Smooth muscle cell (in vitro differentiated cells): ENCODE results near the gene ACTL6B. TPM values are rescaled to one million over a fixed set of nuclear protein-coding genes. Genes with fewer than 3 reads are reported as not detected.
A peak's percentile ranks its signal among the peaks of the same experiment; 100 is the strongest.

Source experiments
- DNase-seq: peaks from one replicate; lab custom pipeline; 2025; ENCODE audit not compliant: unreplicated experiment; lab: John Stamatoyannopoulos, UW
- H2AFZ ChIP-seq: fragments of 200-600 bp; sonication (generic); 2 replicates; pipeline ENCODE4 v1.6.0; 2016; ENCODE audit warnings: antibody characterized with exemption, low read depth, mild to moderate bottlenecking
- H3F3A ChIP-seq: fragments of 200-600 bp; sonication (generic); 2 replicates; pipeline ENCODE4 v1.6.0; 2017; ENCODE audit warnings: antibody characterized with exemption, low read depth
- H3K27ac ChIP-seq: fragments of 200-600 bp; sonication (generic); 2 replicates; pipeline ENCODE4 v1.5.1; 2016; ENCODE audit warnings: low read depth, mild to moderate bottlenecking
- H3K27me3 ChIP-seq: fragments of 200-600 bp; sonication (generic); 2 replicates; pipeline ENCODE4 v1.6.1; 2016; ENCODE audit warnings: low read depth, mild to moderate bottlenecking
- H3K36me3 ChIP-seq: fragments of 200-600 bp; sonication (generic); 2 replicates; pipeline ENCODE4 v1.5.1; 2016; ENCODE audit warnings: low read depth
- H3K4me1 ChIP-seq: fragments of 200-600 bp; sonication (generic); 2 replicates; pipeline ENCODE4 v1.5.1; 2016; ENCODE audit warnings: low read depth
- H3K4me2 ChIP-seq: fragments of 200-600 bp; sonication (generic); 2 replicates; pipeline ENCODE4 v1.6.0; 2016; ENCODE audit warnings: mild to moderate bottlenecking
- H3K4me3 ChIP-seq: fragments of 200-600 bp; sonication (generic); 2 replicates; pipeline ENCODE4 v1.5.1; 2016; ENCODE audit warnings: mild to moderate bottlenecking
- H3K79me2 ChIP-seq: fragments of 200-600 bp; sonication (generic); 2 replicates; pipeline ENCODE4 v1.6.0; 2016; ENCODE audit warnings: low read depth, mild to moderate bottlenecking
- H3K9ac ChIP-seq: fragments of 200-600 bp; sonication (generic); 2 replicates; pipeline ENCODE4 v1.6.0; 2016; ENCODE audit warnings: low read depth
- H3K9me3 ChIP-seq: fragments of 200-600 bp; sonication (generic); replicated peaks from 2 replicates; pipeline ENCODE4 v1.5.1; 2016; ENCODE audit warnings: low read depth
- H4K20me1 ChIP-seq: fragments of 200-600 bp; sonication (generic); 2 replicates; pipeline ENCODE4 v1.6.0; 2016; ENCODE audit warnings: low read depth
- CTCF ChIP-seq: fragments of 200-600 bp; sonication (generic); IDR thresholded peaks from 2 replicates; pipeline ENCODE4 v1.5.1; 2017; ENCODE audit warnings: borderline replicate concordance, mild to moderate bottlenecking, antibody characterized with exemption; ENCODE audit not compliant: insufficient read depth, poor library complexity, severe bottlenecking
- WGBS: methylation state at CpG from one replicate; pipeline ENCODE4 v1.1.7; 2016; ENCODE audit warnings: low lambda C conversion rate; 5-methylcytosine and 5-hydroxymethylcytosine counted together
- polyA plus RNA-seq: library from polyadenylated mRNA; unstranded; fragments of >200 nt; fragmentation: Nextera tagmentation; extraction: Ambion mirVana; gene quantifications from 2 replicates; pipeline ENCODE4 v1.2.1, GENCODE V29; 2016
- total RNA-seq: library from RNA; depleted of rRNA; stranded (reverse); fragments of >200 nt; gene quantifications from 2 replicates; pipeline ENCODE4 v1.2.3, GENCODE V29; 2014

Gene ACTL6B
- total and polyA plus RNA-seq, 2 experiments from 2014 or later = not detected

DNA sequence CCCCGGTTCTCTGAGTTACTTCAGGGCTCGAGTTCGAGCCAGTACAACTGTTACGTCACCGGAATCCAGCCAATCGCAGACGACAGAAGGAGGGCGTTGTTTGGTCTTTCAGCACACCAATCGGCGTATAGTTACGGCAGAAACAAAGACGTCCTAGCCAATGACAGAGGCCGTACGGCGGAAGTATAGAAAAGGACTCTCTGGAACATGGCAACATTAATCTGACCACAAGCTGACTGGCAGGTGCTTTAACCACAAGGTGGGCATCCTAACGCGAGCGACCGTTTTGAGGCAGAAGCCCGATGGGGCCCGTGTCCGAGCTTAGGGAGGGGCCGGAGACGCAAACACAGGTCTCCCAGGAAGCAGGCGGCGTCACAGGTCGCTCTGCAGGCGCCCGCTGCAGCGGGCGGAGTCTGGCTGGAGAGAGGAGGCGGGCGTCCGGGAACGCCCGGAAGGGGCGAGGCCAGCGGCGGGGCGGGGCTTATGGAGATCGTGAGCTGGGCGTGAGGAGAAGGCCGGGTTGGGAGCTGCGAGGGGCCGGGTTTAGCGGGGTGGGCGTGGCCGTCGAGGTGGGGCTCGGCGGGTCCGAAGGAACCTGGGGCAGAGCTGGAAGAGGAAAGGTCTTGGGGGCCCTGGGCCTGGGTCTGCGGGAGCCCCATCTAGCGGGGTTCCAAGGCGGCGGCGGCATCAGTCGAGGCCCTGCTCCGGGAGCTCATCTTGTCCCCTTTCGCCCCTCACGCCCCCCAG, 44.1 kb downstream of the ACTL6B start, which contains the start of gene MOSPD3:
MOSPD3 (plus strand) TSS at position 558 of the 747 bp plus-strand sequence. CDS start 252 bp downstream, outside the sequence.
- no peaks in the 10 kb centered on the region for H3K27me3 ChIP-seq
- no peaks in the 10 kb centered on the region for H3K79me2 ChIP-seq
- H3K36me3 ChIP-seq = no peaks in the 10 kb centered on the region
- WGBS = 1% methylated on average over 50 of the region's 61 CpGs
- H3K4me1 ChIP-seq = peaks cover 10% of the 10 kb centered on the region
- peak within 1 kb of the TSS; percentile 71 for H3K9ac ChIP-seq
- peak; percentile 93 for DNase-seq
- H2AFZ ChIP-seq = peak within 1 kb of the TSS; percentile 62
- H3K4me2 ChIP-seq = peak within 1 kb of the TSS; percentile 96
- peaks cover 7% of the 10 kb centered on the region for H3F3A ChIP-seq
- peak within 1 kb of the TSS; percentile 60 for H3K27ac ChIP-seq
- TF ChIP-seq CTCF = no peak
- no peaks in the 10 kb centered on the region for H4K20me1 ChIP-seq
- H3K9me3 ChIP-seq = no peaks in the 10 kb centered on the region
- H3K4me3 ChIP-seq = peak within 1 kb of the TSS; percentile 54

- Histone ChIP-seq H3K9ac (no peak overlapping the region), H4K20me1 (peaks cover 13% of the 10 kb centered on the region), H3K27me3 (no peaks in the 10 kb centered on the region), H3K4me1 (peaks cover 14% of the 10 kb centered on the region), H3K4me2 (no peak overlapping the region), H3K36me3 (no peaks in the 10 kb centered on the region), H3F3A (peaks cover 20% of the 10 kb centered on the region), H3K4me3 (no peak overlapping the region), H3K9me3 (no peaks in the 10 kb centered on the region), H3K79me2 (no peaks in the 10 kb centered on the region), H2AFZ (no peak overlapping the region), H3K27ac (no peak overlapping the region)
- no peak for TF ChIP-seq CTCF
- DNase-seq = no peak
- WGBS = 97% methylated on average over 5 of the region's 5 CpGs
Measured at GRCh38 chr7:100609958-100610357, 46.3 kb downstream of the ACTL6B start.

DNA sequence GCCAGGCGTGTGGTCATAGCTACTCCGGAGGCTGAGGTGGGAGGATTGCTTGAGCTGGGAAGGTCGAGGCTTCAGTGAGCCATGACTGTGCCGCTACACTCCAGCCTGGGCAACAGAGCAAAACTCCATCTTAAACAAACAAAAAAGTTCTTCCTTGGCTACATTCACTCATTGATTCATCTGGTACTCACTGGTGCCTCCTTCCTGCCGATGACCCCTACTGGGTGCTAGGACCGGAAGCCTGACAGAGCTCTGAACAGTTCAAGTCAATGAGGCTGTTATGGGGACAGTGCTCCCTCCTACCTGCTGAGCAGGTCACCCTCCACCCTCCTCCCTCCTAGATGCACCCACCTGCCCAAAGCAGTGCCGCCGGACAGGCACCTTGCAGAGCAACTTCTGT, 49.1 kb downstream of the ACTL6B start:
- DNase-seq = no peak
- Histone ChIP-seq H3K36me3 (no peaks in the 10 kb centered on the region), H3K4me3 (no peak overlapping the region), H3K4me2 (no peak overlapping the region), H3K27ac (no peak overlapping the region), H4K20me1 (peaks cover 19% of the 10 kb centered on the region), H2AFZ (no peak overlapping the region), H3K27me3 (no peaks in the 10 kb centered on the region), H3K79me2 (peaks cover 3% of the 10 kb centered on the region), H3K9ac (no peak overlapping the region), H3K4me1 (peaks cover 19% of the 10 kb centered on the region), H3K9me3 (no peaks in the 10 kb centered on the region), H3F3A (peaks cover 32% of the 10 kb centered on the region)
- WGBS = 92% methylated on average over 8 of the region's 8 CpGs
- no peak for TF ChIP-seq CTCF

- H4K20me1 ChIP-seq = peaks cover 19% of the 10 kb centered on the region
- no peaks in the 10 kb centered on the region for H3K9me3 ChIP-seq
- no peaks in the 10 kb centered on the region for H3K27me3 ChIP-seq
- H3K9ac ChIP-seq = no peak overlapping the region
- H3K4me3 ChIP-seq = no peak overlapping the region
- H3K79me2 ChIP-seq = peaks cover 3% of the 10 kb centered on the region
- no peaks in the 10 kb centered on the region for H3K36me3 ChIP-seq
- no peak overlapping the region for H2AFZ ChIP-seq
- no peak overlapping the region for H3K4me2 ChIP-seq
- TF ChIP-seq CTCF = no peak
- peaks cover 19% of the 10 kb centered on the region for H3K4me1 ChIP-seq
- H3K27ac ChIP-seq = no peak overlapping the region
- no peak for DNase-seq
- WGBS = 93% methylated on average over 12 of the region's 12 CpGs
- H3F3A ChIP-seq = peaks cover 31% of the 10 kb centered on the region
Measured at GRCh38 chr7:100606313-100606712, 49.9 kb downstream of the ACTL6B start.
